PC-9 (cell line): Measurements from ENCODE around the gene ARHGEF7. TPM values are rescaled to one million over a fixed set of nuclear protein-coding genes. Genes with fewer than 3 reads are reported as not detected.

Experiments used
- BruUV-seq: library from RNA; stranded (reverse); fragments of 400-500 nt; replicated peaks from 2 replicates; lab custom pipeline; 2021; lab: Mats Ljungman, UMichigan
- CTCF ChIA-PET: fragments of 300-600 bp; sonication (Branson Sonifier 250); formaldehyde crosslinking; loops from one replicate; lab custom pipeline; 2022; ENCODE audit warnings: antibody characterized with exemption; lab: Charles Lee
- POLR2A ChIA-PET: fragments of 300-600 bp; sonication (Branson Sonifier 250); formaldehyde crosslinking; loops from one replicate; lab custom pipeline; 2022; ENCODE audit warnings: antibody characterized with exemption; ENCODE audit not compliant: unreplicated experiment; lab: Charles Lee
- DNase-seq, 2 experiments: peaks; one replicate each; pipeline versions ENCODE4 v3.0.0 to v3.0.0-alpha.2; 2015 to 2022; ENCODE audit warnings: mixed read lengths in 1 of 2
- H2AFZ ChIP-seq: fragments of 200-600 bp; sonication (generic); 2 replicates; pipeline ENCODE4 v1.8.1; 2017; ENCODE audit warnings: antibody characterized with exemption
- H3F3A ChIP-seq: fragments of 200-600 bp; sonication (generic); 2 replicates; pipeline ENCODE4 v1.8.1; 2017; ENCODE audit warnings: antibody characterized with exemption, mild to moderate bottlenecking, low read depth; ENCODE audit not compliant: insufficient read depth
- H3K27ac ChIP-seq: fragments of 200-600 bp; sonication (generic); 2 replicates; pipeline ENCODE4 v1.6.1; 2016; ENCODE audit warnings: mixed run types
- H3K27me3 ChIP-seq: fragments of 200-600 bp; sonication (generic); 2 replicates; pipeline ENCODE4 v1.6.1; 2016; ENCODE audit warnings: low read depth, mixed run types; ENCODE audit not compliant: insufficient read depth
- H3K36me3 ChIP-seq: fragments of 200-600 bp; sonication (generic); 2 replicates; pipeline ENCODE4 v1.6.1; 2016; ENCODE audit warnings: low read depth, mixed run types
- H3K4me1 ChIP-seq: fragments of 200-600 bp; sonication (generic); replicated peaks from 2 replicates; pipeline ENCODE4 v1.6.1; 2016; ENCODE audit warnings: mixed run types; ENCODE audit not compliant: insufficient read depth
- H3K4me2 ChIP-seq: fragments of 200-600 bp; sonication (generic); 2 replicates; pipeline ENCODE4 v1.6.1; 2017; ENCODE audit warnings: mixed run types
- H3K4me3 ChIP-seq: fragments of 200-600 bp; sonication (generic); 2 replicates; pipeline ENCODE4 v1.6.1; 2016; ENCODE audit warnings: mixed run types
- H3K79me2 ChIP-seq: fragments of 200-600 bp; sonication (generic); 2 replicates; pipeline ENCODE4 v1.6.1; 2017; ENCODE audit warnings: low read depth, mixed run types
- H3K9me2 ChIP-seq: fragments of 200-600 bp; sonication (generic); 2 replicates; pipeline ENCODE4 v1.8.1; 2017; ENCODE audit warnings: mild to moderate bottlenecking; ENCODE audit not compliant: insufficient read depth
- H3K9me3 ChIP-seq: fragments of 200-600 bp; sonication (generic); 2 replicates; pipeline ENCODE4 v1.8.1; 2016; ENCODE audit warnings: low read depth; ENCODE audit not compliant: insufficient read depth
- H4K20me1 ChIP-seq: fragments of 200-600 bp; sonication (generic); 2 replicates; pipeline ENCODE4 v1.8.1; 2017; ENCODE audit not compliant: insufficient read depth
- CTCF ChIP-seq: fragments of 200-600 bp; sonication (generic); conservative IDR thresholded peaks from 2 replicates; pipeline ENCODE4 v1.6.1; 2017; ENCODE audit warnings: mixed run types, antibody characterized with exemption, mild to moderate bottlenecking, moderate library complexity
- EZH2 ChIP-seq: fragments of 200-600 bp; sonication (generic); IDR thresholded peaks from 2 replicates; pipeline ENCODE4 v1.8.0; 2017; ENCODE audit warnings: antibody characterized with exemption, low read depth
- intact Hi-C: fragments of 100-400 bp; cut with micrococcal nuclease; formaldehyde crosslinking; loops from one replicate; pipeline ENCODE4 v1.10.0; 2022; ENCODE audit not compliant: unreplicated experiment
- total RNA-seq: library from RNA; stranded (reverse); gene quantifications from 2 replicates; pipeline ENCODE4 v1.2.3, GENCODE V29; 2021

The ARHGEF7 gene
- total RNA-seq, 1 experiment from 2014 or later = 37.0 TPM

- TF ChIP-seq EZH2 (no peak), CTCF (no peak)
- no peaks in the 10 kb centered on the region for H4K20me1 ChIP-seq
- ChIA-PET CTCF (no interaction called here), POLR2A (no interaction called here)
- no peak overlapping the region for H3K4me2 ChIP-seq
- no peak overlapping the region for H3K27ac ChIP-seq
- BruUV-seq = no TSS peak
- H3K4me3 ChIP-seq = no peak overlapping the region
- no peaks in the 10 kb centered on the region for H3F3A ChIP-seq
- intact Hi-C loops = no loop called here
- no peaks in the 10 kb centered on the region for H3K36me3 ChIP-seq
- H3K79me2 ChIP-seq = no peaks in the 10 kb centered on the region
- H2AFZ ChIP-seq = no peak overlapping the region
- no peak for DNase-seq
- H3K27me3 ChIP-seq = no peaks in the 10 kb centered on the region
- no peaks in the 10 kb centered on the region for H3K4me1 ChIP-seq
- H3K9me2 ChIP-seq = no peaks in the 10 kb centered on the region
- no peaks in the 10 kb centered on the region for H3K9me3 ChIP-seq
Observed at GRCh38 chr13:111267784-111268183, 152.7 kb downstream of the ARHGEF7 start.

GRCh38 chr13:111269508-111269907 lies 154.4 kb downstream of the ARHGEF7 start:
- no peaks in the 10 kb centered on the region for H3K9me2 ChIP-seq
- TF ChIP-seq CTCF (no peak), EZH2 (no peak)
- H3K27me3 ChIP-seq = no peaks in the 10 kb centered on the region
- no peaks in the 10 kb centered on the region for H3F3A ChIP-seq
- POLR2A ChIA-PET = no interaction called here
- H3K4me3 ChIP-seq = no peak overlapping the region
- H3K4me2 ChIP-seq = no peak overlapping the region
- H4K20me1 ChIP-seq = no peaks in the 10 kb centered on the region
- H3K4me1 ChIP-seq = no peaks in the 10 kb centered on the region
- no TSS peak for BruUV-seq
- no peaks in the 10 kb centered on the region for H3K36me3 ChIP-seq
- CTCF ChIA-PET = no interaction called here
- no peak overlapping the region for H3K27ac ChIP-seq
- H3K9me3 ChIP-seq = no peaks in the 10 kb centered on the region
- no peak for DNase-seq
- no peaks in the 10 kb centered on the region for H3K79me2 ChIP-seq
- intact Hi-C loops = no loop called here
- H2AFZ ChIP-seq = no peak overlapping the region

GRCh38 chr13:111270126-111270525 lies 155.0 kb downstream of the ARHGEF7 start:
- H3K4me1 ChIP-seq = no peaks in the 10 kb centered on the region
- H3K9me2 ChIP-seq = no peaks in the 10 kb centered on the region
- no peak overlapping the region for H3K4me3 ChIP-seq
- intact Hi-C loops = no loop called here
- no peaks in the 10 kb centered on the region for H3K36me3 ChIP-seq
- H3K27ac ChIP-seq = no peak overlapping the region
- DNase-seq = no peak
- no peaks in the 10 kb centered on the region for H3K27me3 ChIP-seq
- no peaks in the 10 kb centered on the region for H4K20me1 ChIP-seq
- ChIA-PET POLR2A (no interaction called here), CTCF (no interaction called here)
- no peaks in the 10 kb centered on the region for H3F3A ChIP-seq
- H3K4me2 ChIP-seq = no peak overlapping the region
- BruUV-seq = no TSS peak
- no peaks in the 10 kb centered on the region for H3K9me3 ChIP-seq
- no peaks in the 10 kb centered on the region for H3K79me2 ChIP-seq
- no peak overlapping the region for H2AFZ ChIP-seq
- TF ChIP-seq EZH2 = no peak
- TF ChIP-seq CTCF = no peak
